Measurements from ENCODE around the gene BMP3. TPM values are rescaled to one million over a fixed set of nuclear protein-coding genes. Genes with fewer than 3 reads are reported as not detected.
A peak's percentile ranks its signal among the peaks of the same experiment; 100 is the strongest.
"Not testable (repeated sequence)": the region's sequence is repeated elsewhere in the genome, so short reads cannot be mapped to it uniquely, and the experiment has no call there.

The BMP3 gene
- total RNA-seq (2014; rRNA removed; shearing (Covaris generic); ENCODE audit: low replicate concordance), result not detected in 2 replicates

GRCh38 chr4:81030061-81030980 is at the start of gene BMP3:
TSS of gene BMP3 (plus strand) at chr4:81030708. CDS start at chr4:81031285, 577 bp downstream.
- Histone ChIP-seq H3K9me2 (replicated peaks; ENCODE audit: insufficient read depth, low read length) (no peaks in the 10 kb centered on the region), H3K27ac (ENCODE audit: low read length) (no peak within 1 kb of the TSS), H3K27me3 (ENCODE audit: low read length) (no peaks in the 10 kb centered on the region), H3K4me2 (ENCODE audit: low read depth, low read length, poor library complexity, severe bottlenecking) (peak within 1 kb of the TSS; percentile 11), H4K20me1 (ENCODE audit: insufficient read depth, low read depth, low read length) (no peaks in the 10 kb centered on the region), H3K4me1 (ENCODE audit: low read length) (no peaks in the 10 kb centered on the region), H2AFZ (ENCODE audit: low read length) (no peak within 1 kb of the TSS), H3K9me3 (ENCODE audit: low read length) (no peaks in the 10 kb centered on the region), H3K36me3 (ENCODE audit: insufficient read depth, low read length) (no peaks in the 10 kb centered on the region), H3K79me2 (ENCODE audit: low read length) (no peaks in the 10 kb centered on the region), H3K9ac (ENCODE audit: low read length) (no peak within 1 kb of the TSS), H3K4me3 (ENCODE audit: low read length) (no peak within 1 kb of the TSS)
- DNase-seq, result no peak

GRCh38 chr4:80986011-80986410 is 44.5 kb upstream of the BMP3 start:
- Histone ChIP-seq H3K27me3 (ENCODE audit: low read length) (no peaks in the 10 kb centered on the region), H3K27ac (ENCODE audit: low read length) (no peak overlapping the region), H3K79me2 (ENCODE audit: low read length) (no peaks in the 10 kb centered on the region), H4K20me1 (ENCODE audit: insufficient read depth, low read depth, low read length) (no peaks in the 10 kb centered on the region), H3K9ac (ENCODE audit: low read length) (no peak overlapping the region), H3K4me1 (ENCODE audit: low read length) (no peaks in the 10 kb centered on the region), H3K9me3 (ENCODE audit: low read length) (no peaks in the 10 kb centered on the region), H3K9me2 (replicated peaks; ENCODE audit: insufficient read depth, low read length) (no peaks in the 10 kb centered on the region), H3K4me3 (ENCODE audit: low read length) (no peak overlapping the region), H2AFZ (ENCODE audit: low read length) (no peak overlapping the region), H3K36me3 (ENCODE audit: insufficient read depth, low read length) (no peaks in the 10 kb centered on the region), H3K4me2 (ENCODE audit: low read depth, low read length, poor library complexity, severe bottlenecking) (no peak overlapping the region)
- no peak for DNase-seq

- Histone ChIP-seq H3K79me2 (ENCODE audit: low read length) (no peaks in the 10 kb centered on the region), H3K27me3 (ENCODE audit: low read length) (no peaks in the 10 kb centered on the region), H3K9me3 (ENCODE audit: low read length) (no peaks in the 10 kb centered on the region), H3K4me3 (ENCODE audit: low read length) (no peak overlapping the region), H3K4me2 (ENCODE audit: low read depth, low read length, poor library complexity, severe bottlenecking) (no peak overlapping the region), H3K9ac (ENCODE audit: low read length) (no peak overlapping the region), H3K36me3 (ENCODE audit: insufficient read depth, low read length) (no peaks in the 10 kb centered on the region), H2AFZ (ENCODE audit: low read length) (no peak overlapping the region), H3K27ac (ENCODE audit: low read length) (no peak overlapping the region), H3K9me2 (replicated peaks; ENCODE audit: insufficient read depth, low read length) (no peaks in the 10 kb centered on the region), H3K4me1 (ENCODE audit: low read length) (no peaks in the 10 kb centered on the region), H4K20me1 (ENCODE audit: insufficient read depth, low read depth, low read length) (no peaks in the 10 kb centered on the region)
- DNase-seq, result peak; percentile 68
Measured at GRCh38 chr4:80989921-80990544, 40.5 kb upstream of the BMP3 start.

DNA sequence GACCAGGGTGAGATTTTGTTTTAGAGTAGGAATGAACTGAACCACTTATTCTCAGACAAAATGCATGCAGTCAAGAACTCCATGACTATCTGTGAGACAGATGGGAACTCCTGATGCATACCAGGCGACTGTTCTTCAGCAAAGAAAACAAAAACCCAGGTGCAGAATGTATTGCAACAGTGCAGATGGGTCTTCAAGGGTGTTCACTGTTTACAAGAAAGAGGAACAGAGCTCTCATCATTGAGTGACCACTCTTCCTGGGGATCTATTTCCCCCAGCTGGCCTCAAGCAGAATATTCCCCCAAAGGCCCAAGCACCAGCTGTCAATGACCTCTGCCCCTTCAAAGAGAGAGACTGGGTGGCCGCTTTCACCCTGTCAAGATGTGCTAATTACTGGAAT is 39.7 kb upstream of the BMP3 start:
- no peak overlapping the region for H3K27ac ChIP-seq (ENCODE audit: low read length)
- no peaks in the 10 kb centered on the region for H3K9me2 ChIP-seq (replicated peaks; ENCODE audit: insufficient read depth, low read length)
- no peaks in the 10 kb centered on the region for H3K79me2 ChIP-seq (ENCODE audit: low read length)
- H2AFZ ChIP-seq (ENCODE audit: low read length), result no peak overlapping the region
- H3K9ac ChIP-seq (ENCODE audit: low read length), result no peak overlapping the region
- no peaks in the 10 kb centered on the region for H3K36me3 ChIP-seq (ENCODE audit: insufficient read depth, low read length)
- H3K4me1 ChIP-seq (ENCODE audit: low read length), result no peaks in the 10 kb centered on the region
- no peak overlapping the region for H3K4me3 ChIP-seq (ENCODE audit: low read length)
- no peak overlapping the region for H3K4me2 ChIP-seq (ENCODE audit: low read depth, low read length, poor library complexity, severe bottlenecking)
- no peaks in the 10 kb centered on the region for H3K9me3 ChIP-seq (ENCODE audit: low read length)
- DNase-seq, result no peak
- no peaks in the 10 kb centered on the region for H3K27me3 ChIP-seq (ENCODE audit: low read length)
- no peaks in the 10 kb centered on the region for H4K20me1 ChIP-seq (ENCODE audit: insufficient read depth, low read depth, low read length)

GRCh38 chr4:80999943-81000342 is 30.6 kb upstream of the BMP3 start:
- Histone ChIP-seq H3K79me2 (ENCODE audit: low read length) (no peaks in the 10 kb centered on the region), H4K20me1 (ENCODE audit: insufficient read depth, low read depth, low read length) (no peaks in the 10 kb centered on the region), H3K4me3 (ENCODE audit: low read length) (no peak overlapping the region), H2AFZ (ENCODE audit: low read length) (no peak overlapping the region), H3K27me3 (ENCODE audit: low read length) (no peaks in the 10 kb centered on the region), H3K9me2 (replicated peaks; ENCODE audit: insufficient read depth, low read length) (no peaks in the 10 kb centered on the region), H3K36me3 (ENCODE audit: insufficient read depth, low read length) (no peaks in the 10 kb centered on the region), H3K9ac (ENCODE audit: low read length) (no peak overlapping the region), H3K27ac (ENCODE audit: low read length) (no peak overlapping the region), H3K4me2 (ENCODE audit: low read depth, low read length, poor library complexity, severe bottlenecking) (no peak overlapping the region), H3K9me3 (ENCODE audit: low read length) (no peaks in the 10 kb centered on the region), H3K4me1 (ENCODE audit: low read length) (no peaks in the 10 kb centered on the region)
- DNase-seq, result no peak

GRCh38 chr4:81003597-81004111 is 26.9 kb upstream of the BMP3 start:
- H3K4me3 ChIP-seq (ENCODE audit: low read length), result no peak overlapping the region
- H2AFZ ChIP-seq (ENCODE audit: low read length), result no peak overlapping the region
- H3K9me2 ChIP-seq (replicated peaks; ENCODE audit: insufficient read depth, low read length), result no peaks in the 10 kb centered on the region
- no peaks in the 10 kb centered on the region for H3K4me1 ChIP-seq (ENCODE audit: low read length)
- H3K9me3 ChIP-seq (ENCODE audit: low read length), result no peaks in the 10 kb centered on the region
- no peak overlapping the region for H3K27ac ChIP-seq (ENCODE audit: low read length)
- H3K9ac ChIP-seq (ENCODE audit: low read length), result no peak overlapping the region
- no peaks in the 10 kb centered on the region for H3K27me3 ChIP-seq (ENCODE audit: low read length)
- no peaks in the 10 kb centered on the region for H3K79me2 ChIP-seq (ENCODE audit: low read length)
- no peaks in the 10 kb centered on the region for H4K20me1 ChIP-seq (ENCODE audit: insufficient read depth, low read depth, low read length)
- no peak for DNase-seq
- H3K36me3 ChIP-seq (ENCODE audit: insufficient read depth, low read length), result no peaks in the 10 kb centered on the region
- no peak overlapping the region for H3K4me2 ChIP-seq (ENCODE audit: low read depth, low read length, poor library complexity, severe bottlenecking)

DNA sequence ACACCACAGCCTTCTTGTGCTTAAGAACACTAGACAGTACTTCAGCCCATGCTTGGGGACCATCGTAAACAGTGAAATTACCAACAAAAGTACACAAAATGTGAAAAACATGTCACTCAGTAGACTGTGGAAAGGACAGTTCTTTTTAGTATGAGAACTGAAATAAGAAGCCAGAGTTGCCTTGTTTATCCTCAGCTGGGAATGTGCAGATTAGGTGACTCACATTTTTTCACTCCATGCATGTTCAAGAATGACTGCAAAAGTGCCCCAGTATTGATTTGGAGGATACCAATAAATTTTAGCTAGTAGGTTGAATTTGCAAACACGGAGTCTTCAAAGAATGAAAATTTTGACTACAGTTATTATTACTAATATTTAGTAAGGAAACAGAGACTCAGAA is 23.1 kb upstream of the BMP3 start:
- Histone ChIP-seq H3K4me3 (ENCODE audit: low read length) (no peak overlapping the region), H3K9ac (ENCODE audit: low read length) (no peak overlapping the region), H2AFZ (ENCODE audit: low read length) (no peak overlapping the region), H3K27me3 (ENCODE audit: low read length) (no peaks in the 10 kb centered on the region), H3K27ac (ENCODE audit: low read length) (no peak overlapping the region), H3K36me3 (ENCODE audit: insufficient read depth, low read length) (no peaks in the 10 kb centered on the region), H3K9me3 (ENCODE audit: low read length) (no peaks in the 10 kb centered on the region), H3K4me1 (ENCODE audit: low read length) (no peaks in the 10 kb centered on the region), H3K79me2 (ENCODE audit: low read length) (no peaks in the 10 kb centered on the region), H3K9me2 (replicated peaks; ENCODE audit: insufficient read depth, low read length) (no peaks in the 10 kb centered on the region), H3K4me2 (ENCODE audit: low read depth, low read length, poor library complexity, severe bottlenecking) (no peak overlapping the region), H4K20me1 (ENCODE audit: insufficient read depth, low read depth, low read length) (no peaks in the 10 kb centered on the region)
- no peak for DNase-seq

GRCh38 chr4:81016566-81016965 is 13.9 kb upstream of the BMP3 start:
- H3K4me1 ChIP-seq (ENCODE audit: low read length); DNase-seq; H3K9me3 ChIP-seq (ENCODE audit: low read length); H3K27me3 ChIP-seq (ENCODE audit: low read length); H3K9ac ChIP-seq (ENCODE audit: low read length); H3K27ac ChIP-seq (ENCODE audit: low read length); H3K9me2 ChIP-seq (replicated peaks; ENCODE audit: insufficient read depth, low read length); H3K4me2 ChIP-seq (ENCODE audit: low read depth, low read length, poor library complexity, severe bottlenecking); H2AFZ ChIP-seq (ENCODE audit: low read length); H3K4me3 ChIP-seq (ENCODE audit: low read length); H4K20me1 ChIP-seq (ENCODE audit: insufficient read depth, low read depth, low read length); H3K79me2 ChIP-seq (ENCODE audit: low read length); H3K36me3 ChIP-seq (ENCODE audit: insufficient read depth, low read length): not testable (repeated sequence)
